Spinal cord (tissue), 10 donors: ENCODE measurements around the gene PLEKHG5. TPM values are rescaled to one million over a fixed set of nuclear protein-coding genes. Genes with fewer than 3 reads are reported as not detected.

Experiments
- DNase-seq, 6 donors: peaks; one replicate each; pipeline versions ENCODE4 v3.0.0 to v3.0.0-alpha.2; 2013 to 2015; ENCODE audit warnings: low spot score in 6 of 6, low read depth in 4 of 6
- H3K27ac ChIP-seq: one replicate; pipeline ENCODE4 v1.5.1; 2013; ENCODE audit warnings: low read depth, low read length, control low read depth
- H3K27me3 ChIP-seq: one replicate; pipeline ENCODE4 v1.6.1; 2013; ENCODE audit warnings: low read length; ENCODE audit not compliant: control insufficient read depth, insufficient read depth
- H3K36me3 ChIP-seq: one replicate; pipeline ENCODE4 v1.6.1; 2013; ENCODE audit warnings: low read length; ENCODE audit not compliant: control insufficient read depth, insufficient read depth
- H3K4me1 ChIP-seq: one replicate; pipeline ENCODE4 v1.6.1; 2013; ENCODE audit warnings: low read length; ENCODE audit not compliant: control insufficient read depth, insufficient read depth
- H3K4me3 ChIP-seq: one replicate; pipeline ENCODE4 v1.5.1; 2013; ENCODE audit warnings: low read depth, low read length, control low read depth
- H3K9me3 ChIP-seq: one replicate; pipeline ENCODE4 v1.6.1; 2013; ENCODE audit warnings: low read length; ENCODE audit not compliant: control insufficient read depth, insufficient read depth
- WGBS: methylation state at CpG from one replicate; pipeline ENCODE4 v1.1.5; 2013; ENCODE audit warnings: missing lambda C conversion rate; ENCODE audit not compliant: insufficient coverage; 5-methylcytosine and 5-hydroxymethylcytosine counted together
- polyA plus RNA-seq, 2 donors: library from polyadenylated mRNA; unstranded; fragments of 120-200 nt; gene quantifications; one replicate each; pipeline ENCODE4 v1.2.1, GENCODE V29; 2013; ENCODE audit not compliant: insufficient read length in 2 of 2
- total RNA-seq, 2 donors: library from RNA; depleted of rRNA in 1 of 2; stranded (reverse); fragments of 120-200 nt in 1 of 2; fragments of >200 nt in 1 of 2; gene quantifications; one replicate each; pipeline versions ENCODE4 v1.2.3 to v1.2.4, GENCODE V29; 2013 to 2014
- donor health status: healthy.

The PLEKHG5 gene
- total and polyA plus RNA-seq, 4 donors: 12.9 to 32.9 (median 22.7) TPM

DNA sequence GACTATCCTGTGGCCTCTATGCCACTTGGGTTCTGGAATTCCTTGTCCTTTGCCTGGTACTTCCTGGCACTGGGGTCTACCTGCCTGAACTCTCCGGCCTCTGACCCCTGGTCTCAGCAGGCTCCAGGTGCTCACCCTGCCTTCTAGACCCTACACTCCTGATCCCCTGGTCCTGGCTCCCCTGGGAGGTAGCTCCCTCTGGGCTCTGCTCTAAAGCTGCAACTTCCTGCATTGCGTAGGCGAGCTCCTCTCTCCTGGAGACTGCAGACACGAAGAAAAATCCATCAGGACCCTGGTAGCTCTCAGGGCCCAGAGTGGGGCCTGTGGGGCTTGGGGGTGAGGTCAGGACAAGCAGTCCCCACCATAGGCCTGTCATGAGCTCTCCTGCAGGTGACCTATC, 7.8 kb upstream of the PLEKHG5 start:
- 90% methylated on average over 1 of the region's 4 CpGs for WGBS
- H3K27me3 ChIP-seq: peaks cover 3% of the 10 kb centered on the region
- DNase-seq: no peak
- no peak overlapping the region for H3K4me3 ChIP-seq
- peaks cover 73% of the 10 kb centered on the region for H3K4me1 ChIP-seq
- H3K9me3 ChIP-seq: no peaks in the 10 kb centered on the region
- peaks cover 8% of the 10 kb centered on the region for H3K36me3 ChIP-seq
- no peak overlapping the region for H3K27ac ChIP-seq

DNA sequence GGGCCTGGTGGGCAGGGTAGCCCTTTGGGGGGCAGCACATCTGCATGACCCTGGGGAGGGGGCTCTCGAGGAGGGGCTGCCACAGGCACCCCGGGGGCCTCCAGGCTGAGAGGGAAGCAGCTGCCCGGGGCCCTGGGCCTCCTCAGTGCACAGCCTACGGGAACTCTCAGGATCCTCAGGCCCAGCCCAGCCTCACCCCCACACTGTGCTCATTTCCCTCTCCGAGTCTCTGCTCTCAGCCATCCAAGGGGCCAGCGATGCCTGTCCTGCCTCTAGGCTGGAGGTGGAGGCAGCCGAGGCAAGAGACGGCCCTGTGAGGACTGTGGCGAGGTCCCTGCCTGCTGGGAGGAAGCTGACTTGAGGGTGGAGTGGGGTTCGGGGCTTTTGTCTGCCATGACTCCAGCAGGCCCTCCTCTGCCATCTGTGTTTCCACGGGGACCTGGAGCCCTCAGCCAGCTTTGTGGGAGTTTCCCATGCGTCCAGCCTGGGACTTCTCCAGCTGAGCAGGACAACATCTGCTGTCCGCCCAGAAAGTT, 7.2 kb upstream of the PLEKHG5 start:
- peaks cover 8% of the 10 kb centered on the region for H3K36me3 ChIP-seq
- no peak overlapping the region for H3K4me3 ChIP-seq
- 51% methylated on average over 11 of the region's 13 CpGs for WGBS
- H3K27ac ChIP-seq: no peak overlapping the region
- H3K4me1 ChIP-seq: peaks cover 73% of the 10 kb centered on the region
- no peaks in the 10 kb centered on the region for H3K9me3 ChIP-seq
- H3K27me3 ChIP-seq: peaks cover 3% of the 10 kb centered on the region
- DNase-seq: no peak

DNA sequence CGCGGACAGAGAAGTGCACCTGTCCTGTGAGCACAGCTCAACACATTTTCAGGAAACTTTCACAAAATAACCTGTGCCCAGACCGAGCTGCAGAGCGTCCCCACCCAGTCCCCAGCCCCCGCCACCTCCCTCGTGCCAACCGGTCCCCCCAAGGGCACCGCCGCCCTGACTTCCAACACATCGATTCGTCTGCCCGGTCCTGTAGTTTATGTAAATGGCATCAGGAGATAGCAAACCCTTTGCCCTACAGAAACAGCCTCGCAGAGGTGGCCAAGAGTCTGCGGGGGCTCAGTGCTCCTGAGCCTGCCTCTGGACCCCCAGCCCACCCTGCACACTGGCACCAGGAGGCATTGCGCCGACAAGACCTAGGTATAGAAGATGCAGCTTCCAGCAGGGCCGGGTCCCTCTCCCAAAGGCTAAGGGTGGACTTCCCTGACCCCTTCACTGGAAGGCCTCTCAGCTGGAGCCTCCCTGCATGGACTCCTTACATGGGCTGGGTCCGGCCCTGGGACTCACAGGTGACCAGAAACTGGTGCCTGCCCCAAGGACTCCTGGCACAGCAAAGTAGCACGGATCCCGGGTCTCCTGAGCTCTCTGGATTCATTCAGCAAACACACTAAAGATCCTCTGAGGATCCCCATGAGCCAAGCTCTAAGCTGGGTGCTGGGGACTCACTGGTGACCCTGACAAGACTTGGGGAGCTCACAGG, 6.6 kb upstream of the PLEKHG5 start:
- H3K36me3 ChIP-seq: peaks cover 10% of the 10 kb centered on the region
- 48% methylated on average over 9 of the region's 20 CpGs for WGBS
- DNase-seq: no peak
- H3K4me3 ChIP-seq: peak overlapping the region; percentile 51
- H3K9me3 ChIP-seq: no peaks in the 10 kb centered on the region
- H3K4me1 ChIP-seq: peaks cover 70% of the 10 kb centered on the region
- peaks cover 3% of the 10 kb centered on the region for H3K27me3 ChIP-seq
- H3K27ac ChIP-seq: no peak overlapping the region

DNA sequence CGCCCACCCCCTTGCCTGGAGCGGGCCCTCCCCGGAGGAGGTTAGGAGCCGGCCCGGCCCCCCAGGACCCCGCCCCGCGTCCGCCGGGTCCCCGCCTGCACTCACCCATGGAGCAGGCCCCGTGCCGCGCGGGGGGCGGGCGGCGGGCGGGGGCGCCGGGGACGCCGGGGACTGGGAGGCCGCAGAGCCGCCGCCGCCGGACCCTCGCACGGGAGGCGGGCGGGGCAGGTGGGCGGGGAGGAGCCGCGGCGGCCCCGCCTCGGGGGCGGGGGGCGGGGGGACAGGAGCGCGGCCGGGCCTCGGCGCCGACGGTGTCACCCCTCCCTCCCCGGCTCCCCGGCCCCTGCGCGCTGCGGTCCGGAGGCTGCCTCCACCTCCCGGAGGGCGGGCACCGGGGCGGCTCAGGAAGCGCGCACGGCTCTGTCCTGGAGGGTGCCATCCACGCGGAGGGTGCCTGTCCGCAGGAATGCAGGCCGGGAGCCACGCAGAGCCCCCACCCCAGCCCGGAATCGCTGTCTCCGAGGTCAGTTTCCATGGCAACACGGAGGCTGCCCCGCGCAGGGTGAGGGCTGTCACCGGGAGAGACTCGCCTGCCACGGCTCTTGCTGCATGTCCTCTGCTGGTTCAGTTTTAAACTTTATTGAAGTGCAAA, 5.9 kb upstream of the PLEKHG5 start:
- peaks cover 15% of the 10 kb centered on the region for H3K36me3 ChIP-seq
- peaks cover 3% of the 10 kb centered on the region for H3K27me3 ChIP-seq
- H3K9me3 ChIP-seq: no peaks in the 10 kb centered on the region
- peak in 2 of 6 donors; percentile 80 to 91 for DNase-seq
- no peak overlapping the region for H3K27ac ChIP-seq
- peak overlapping the region; percentile 51 for H3K4me3 ChIP-seq
- under 1% methylated on average over 74 of the region's 74 CpGs for WGBS
- H3K4me1 ChIP-seq: peaks cover 64% of the 10 kb centered on the region

DNA sequence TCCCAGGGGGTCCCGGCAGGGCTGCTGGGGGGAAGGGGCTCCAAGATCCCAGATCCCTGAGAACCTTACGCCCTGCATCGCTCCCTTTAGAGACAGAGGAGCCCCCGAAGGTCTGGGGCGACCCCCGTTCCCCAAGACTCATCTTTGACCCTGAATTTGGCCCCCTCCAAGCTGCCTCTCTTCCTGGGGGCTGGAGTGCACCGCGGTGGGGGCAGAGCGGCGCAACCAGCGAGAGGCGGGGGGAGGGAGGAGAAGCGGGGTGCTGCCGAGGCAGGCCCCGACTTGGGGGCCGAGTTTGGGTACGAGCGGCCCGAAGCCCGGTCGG, 5.4 kb upstream of the PLEKHG5 start:
- no peak for DNase-seq
- Histone ChIP-seq H3K27ac (no peak overlapping the region), H3K27me3 (peaks cover 3% of the 10 kb centered on the region), H3K4me3 (peak overlapping the region; percentile 37), H3K4me1 (peaks cover 64% of the 10 kb centered on the region), H3K36me3 (peaks cover 15% of the 10 kb centered on the region), H3K9me3 (no peaks in the 10 kb centered on the region)
- WGBS: 1% methylated on average over 15 of the region's 21 CpGs

DNA sequence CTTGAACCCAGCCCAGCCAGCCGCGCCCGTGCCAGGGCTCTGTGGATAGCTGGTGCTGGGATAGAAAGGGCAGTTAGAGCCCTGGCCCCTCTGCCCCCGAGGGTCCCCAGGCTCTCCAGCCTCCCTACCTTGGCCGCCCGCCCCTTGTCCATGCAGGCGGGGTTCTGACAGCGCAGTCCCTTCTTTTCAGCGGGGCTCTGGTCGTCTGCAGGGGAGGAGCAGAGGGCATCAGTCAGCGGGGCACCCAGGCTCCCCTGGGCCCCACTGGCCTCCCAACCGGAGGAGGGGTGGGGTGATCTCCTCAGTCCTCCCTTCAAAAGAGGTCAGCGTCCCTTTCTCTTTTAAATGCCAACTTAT, 4.9 kb upstream of the PLEKHG5 start:
- peaks cover 3% of the 10 kb centered on the region for H3K27me3 ChIP-seq
- WGBS: 33% methylated on average over 6 of the region's 13 CpGs
- H3K4me3 ChIP-seq: peak overlapping the region; percentile 37
- no peak overlapping the region for H3K27ac ChIP-seq
- H3K36me3 ChIP-seq: peaks cover 15% of the 10 kb centered on the region
- no peak for DNase-seq
- no peaks in the 10 kb centered on the region for H3K9me3 ChIP-seq
- H3K4me1 ChIP-seq: peaks cover 65% of the 10 kb centered on the region

DNA sequence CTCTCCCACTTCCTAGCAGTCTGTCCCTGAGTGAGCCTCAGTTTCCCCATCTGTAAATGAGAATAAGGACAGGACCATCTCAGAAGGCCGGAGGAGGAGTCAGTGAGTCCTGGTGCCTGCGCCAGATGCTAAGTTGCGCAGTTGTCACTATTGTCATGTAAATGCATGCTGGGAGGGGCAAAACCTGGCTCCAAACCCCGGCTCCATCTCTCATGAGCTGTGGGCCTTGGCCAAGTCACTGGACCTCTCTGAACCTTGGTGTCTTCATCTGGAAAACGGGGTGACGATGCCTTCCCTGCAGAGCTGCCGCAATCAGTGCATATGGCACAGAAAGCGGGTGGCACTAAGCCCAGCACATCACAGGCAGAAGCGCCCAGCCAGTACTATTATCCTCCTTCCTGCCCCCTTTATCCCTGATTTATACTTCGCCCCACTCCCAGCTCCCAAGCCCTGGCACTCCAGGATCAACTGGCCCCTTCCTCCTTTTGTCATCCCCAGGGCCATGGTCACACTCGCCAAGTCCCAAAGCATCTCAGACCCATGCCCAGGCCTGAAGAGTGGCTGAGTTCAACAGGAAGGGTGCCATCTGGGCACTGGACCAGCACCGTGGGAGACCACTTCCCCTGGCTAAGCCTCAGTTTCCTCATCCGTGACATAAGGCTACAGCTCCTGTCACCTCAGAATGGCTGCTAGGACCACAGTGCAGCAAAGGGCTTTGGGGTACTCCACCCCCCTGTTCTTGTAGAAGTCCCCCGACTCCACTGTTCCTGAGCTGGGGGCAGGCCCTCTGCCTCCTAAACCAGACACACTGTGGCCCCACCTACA, 4.3 kb upstream of the PLEKHG5 start:
- no peak overlapping the region for H3K27ac ChIP-seq
- peaks cover 3% of the 10 kb centered on the region for H3K27me3 ChIP-seq
- H3K4me3 ChIP-seq: no peak overlapping the region
- H3K9me3 ChIP-seq: no peaks in the 10 kb centered on the region
- WGBS: 45% methylated on average over 13 of the region's 14 CpGs
- DNase-seq: peak in 1 of 6 donors; percentile 47
- H3K36me3 ChIP-seq: peaks cover 15% of the 10 kb centered on the region
- H3K4me1 ChIP-seq: peaks cover 66% of the 10 kb centered on the region

DNA sequence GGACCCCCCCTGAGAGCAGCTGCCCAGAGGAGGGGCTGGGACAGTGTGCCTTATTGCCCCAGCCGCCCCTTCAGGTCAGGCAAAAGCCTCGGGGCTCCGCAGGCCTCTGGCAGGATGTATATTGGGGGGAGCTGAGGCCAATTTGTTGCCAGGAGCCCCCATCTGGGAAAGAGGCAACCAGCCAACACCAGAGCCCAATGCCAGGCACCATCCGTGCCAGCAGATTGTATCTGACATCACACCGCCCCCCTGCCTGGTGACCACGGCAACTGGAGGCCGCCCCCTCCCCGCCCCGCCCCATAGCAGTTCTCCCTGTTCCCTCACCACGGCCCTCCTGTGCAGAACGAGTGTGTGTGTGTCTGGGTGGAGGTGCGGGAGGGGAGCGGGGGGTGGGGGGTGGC, 3.6 kb upstream of the PLEKHG5 start:
- Histone ChIP-seq H3K36me3 (peaks cover 12% of the 10 kb centered on the region), H3K4me1 (peaks cover 70% of the 10 kb centered on the region), H3K9me3 (no peaks in the 10 kb centered on the region), H3K27ac (no peak overlapping the region), H3K27me3 (peaks cover 3% of the 10 kb centered on the region), H3K4me3 (no peak overlapping the region)
- 28% methylated on average over 2 of the region's 13 CpGs for whole genome bisulfite sequencing
- peak in 2 of 6 donors; percentile 78 to 79 for DNase-seq

DNA sequence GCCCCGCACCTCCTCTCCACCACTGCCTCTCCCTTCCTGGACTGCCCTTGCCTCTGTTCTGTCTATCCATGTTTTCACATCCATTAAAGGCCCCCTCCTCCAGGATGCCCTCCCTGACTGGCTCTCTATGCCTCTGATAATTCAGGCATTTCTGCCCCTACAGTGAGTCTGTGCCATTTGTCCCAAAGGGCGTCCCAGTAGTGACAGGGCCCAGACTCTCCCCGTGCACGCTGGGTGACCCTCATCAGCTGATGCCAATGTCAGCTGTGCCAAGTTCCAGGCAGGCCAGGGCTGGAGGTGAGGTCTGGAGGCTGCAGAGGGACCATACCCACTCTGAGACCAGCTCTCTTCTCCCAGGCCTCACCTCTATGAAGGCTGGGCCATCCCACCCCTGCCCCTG, 3.2 kb upstream of the PLEKHG5 start:
- Histone ChIP-seq H3K36me3 (peaks cover 12% of the 10 kb centered on the region), H3K4me3 (no peak overlapping the region), H3K4me1 (peaks cover 74% of the 10 kb centered on the region), H3K27ac (no peak overlapping the region), H3K9me3 (no peaks in the 10 kb centered on the region), H3K27me3 (peaks cover 3% of the 10 kb centered on the region)
- WGBS: 37% methylated on average over 3 of the region's 4 CpGs
- peak in 1 of 6 donors; percentile 14 for DNase-seq
